BJ (cell line): ENCODE data around the gene ACAA1. TPM values are rescaled to one million over a fixed set of nuclear protein-coding genes. Genes with fewer than 3 reads are reported as not detected.

Source experiments
- CTCF ChIA-PET: fragments of 350-600 bp; formaldehyde crosslinking; extraction: SDS; loops from one replicate; lab custom pipeline; 2021; ENCODE audit warnings: antibody characterized with exemption, inconsistent platforms; lab: Yijun Ruan, JAX
- POLR2A ChIA-PET: fragments of 300-600 bp; sonication (Branson Sonifier 250); formaldehyde crosslinking; extraction: SDS; loops from one replicate; lab custom pipeline; 2021; ENCODE audit warnings: antibody characterized with exemption; lab: Charles Lee
- DNase-seq: peaks from one replicate; pipeline ENCODE4 v3.0.0-alpha.2; 2011; ENCODE audit warnings: low read depth
- H3K27me3 ChIP-seq: 2 replicates; pipeline ENCODE4 v1.6.0; 2011; ENCODE audit warnings: low read length; ENCODE audit not compliant: control insufficient read depth, insufficient read depth
- H3K36me3 ChIP-seq: 2 replicates; pipeline ENCODE4 v1.5.1; 2011; ENCODE audit warnings: low read length; ENCODE audit not compliant: control insufficient read depth, insufficient read depth
- H3K4me3 ChIP-seq: 2 replicates; pipeline ENCODE4 v1.5.1; 2011; ENCODE audit warnings: low read depth, mild to moderate bottlenecking, control low read depth, low read length
- polyA plus RNA-seq: library from polyadenylated mRNA; depleted of rRNA; stranded (reverse); fragments of >200 nt; gene quantifications from 2 replicates; pipeline ENCODE4 v1.2.3, GENCODE V29; 2011
- TF ChIP-seq, protein P1 (sequence below): IDR thresholded peaks from 2 replicates; pipeline ENCODE4 v1.5.1; 2011; ENCODE audit warnings: low read depth, mild to moderate bottlenecking, control low read depth, inconsistent platforms, low read length, moderate library complexity; ENCODE audit not compliant: insufficient read depth

ACAA1 gene
- polyA plus RNA-seq, 1 experiment = 81.8 TPM

GRCh38 chr3:38149708-38150107, 12.8 kb upstream of the ACAA1 start:
- no peak overlapping the region for H3K4me3 ChIP-seq
- no peak for DNase-seq
- ChIA-PET CTCF (no interaction called here), POLR2A (no interaction called here)
- H3K27me3 ChIP-seq = peaks cover 2% of the 10 kb centered on the region; the same call in 1 of the 2 replicates
- TF ChIP-seq, protein P1, sequence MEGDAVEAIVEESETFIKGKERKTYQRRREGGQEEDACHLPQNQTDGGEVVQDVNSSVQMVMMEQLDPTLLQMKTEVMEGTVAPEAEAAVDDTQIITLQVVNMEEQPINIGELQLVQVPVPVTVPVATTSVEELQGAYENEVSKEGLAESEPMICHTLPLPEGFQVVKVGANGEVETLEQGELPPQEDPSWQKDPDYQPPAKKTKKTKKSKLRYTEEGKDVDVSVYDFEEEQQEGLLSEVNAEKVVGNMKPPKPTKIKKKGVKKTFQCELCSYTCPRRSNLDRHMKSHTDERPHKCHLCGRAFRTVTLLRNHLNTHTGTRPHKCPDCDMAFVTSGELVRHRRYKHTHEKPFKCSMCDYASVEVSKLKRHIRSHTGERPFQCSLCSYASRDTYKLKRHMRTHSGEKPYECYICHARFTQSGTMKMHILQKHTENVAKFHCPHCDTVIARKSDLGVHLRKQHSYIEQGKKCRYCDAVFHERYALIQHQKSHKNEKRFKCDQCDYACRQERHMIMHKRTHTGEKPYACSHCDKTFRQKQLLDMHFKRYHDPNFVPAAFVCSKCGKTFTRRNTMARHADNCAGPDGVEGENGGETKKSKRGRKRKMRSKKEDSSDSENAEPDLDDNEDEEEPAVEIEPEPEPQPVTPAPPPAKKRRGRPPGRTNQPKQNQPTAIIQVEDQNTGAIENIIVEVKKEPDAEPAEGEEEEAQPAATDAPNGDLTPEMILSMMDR = no peak
- H3K36me3 ChIP-seq = no peaks in the 10 kb centered on the region

DNA sequence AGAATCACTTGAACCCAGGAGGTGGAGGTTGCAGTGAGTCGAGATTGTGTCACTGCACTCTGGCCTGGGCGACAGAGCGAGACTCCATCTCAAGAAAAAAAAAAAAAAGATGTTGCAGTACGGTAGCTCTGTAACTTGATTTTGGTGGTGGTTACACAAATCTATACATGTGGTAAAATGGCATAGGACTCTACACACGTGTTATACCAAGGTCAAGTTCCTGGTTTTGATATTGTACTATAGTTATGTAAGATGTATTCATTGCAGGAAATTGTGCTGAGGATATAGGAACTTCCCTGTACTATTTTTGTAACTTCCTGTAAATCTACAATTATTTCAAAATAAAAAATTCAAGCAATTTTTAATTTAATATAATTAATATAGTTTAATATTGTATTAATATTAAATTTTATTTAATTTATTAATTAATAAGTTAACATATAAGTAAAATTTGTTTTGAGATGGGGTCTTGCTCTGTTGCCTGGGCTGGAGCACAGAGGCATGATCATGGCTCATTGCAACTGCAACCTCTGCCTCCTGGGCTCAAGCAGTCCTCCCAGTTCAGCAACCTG, 11.5 kb upstream of the ACAA1 start:
- Histone ChIP-seq H3K36me3 (no peaks in the 10 kb centered on the region), H3K4me3 (no peak overlapping the region), H3K27me3 (peaks cover 2% of the 10 kb centered on the region; the same call in 1 of the 2 replicates)
- TF ChIP-seq, protein P1 = no peak
- DNase-seq = no peak
- POLR2A ChIA-PET = no interaction called here
- CTCF ChIA-PET = no interaction called here

- H3K27me3 ChIP-seq = peaks cover 2% of the 10 kb centered on the region; the same call in 1 of the 2 replicates
- no peak overlapping the region for H3K4me3 ChIP-seq
- POLR2A ChIA-PET = no interaction called here
- TF ChIP-seq, protein P1 = no peak
- no peaks in the 10 kb centered on the region for H3K36me3 ChIP-seq
- CTCF ChIA-PET = no interaction called here
- DNase-seq = no peak
Observed at GRCh38 chr3:38147421-38147820, 10.5 kb upstream of the ACAA1 start.

DNA sequence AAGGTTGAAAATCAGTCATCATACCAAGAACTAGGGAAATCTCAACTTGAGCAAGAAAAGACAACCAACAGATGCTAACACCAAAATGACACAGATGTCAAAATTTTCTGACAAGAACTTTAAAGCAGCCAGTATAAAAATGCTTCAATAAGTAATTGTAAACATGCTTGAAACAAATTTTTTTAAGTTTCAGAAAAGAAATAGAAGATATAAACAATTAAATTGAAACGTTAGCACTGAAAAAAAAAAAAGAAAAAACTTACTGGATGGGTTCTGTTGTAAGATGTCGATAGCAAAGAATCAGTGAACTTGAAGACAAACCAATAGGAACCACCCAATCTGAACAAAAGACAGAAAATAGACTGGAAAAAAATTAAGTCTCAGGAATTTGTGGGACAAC, 9.6 kb upstream of the ACAA1 start:
- peaks cover 6% of the 10 kb centered on the region for H3K36me3 ChIP-seq
- no peak overlapping the region for H3K4me3 ChIP-seq
- CTCF ChIA-PET = no interaction called here
- peaks cover 2% of the 10 kb centered on the region; the same call in 1 of the 2 replicates for H3K27me3 ChIP-seq
- POLR2A ChIA-PET = no interaction called here
- DNase-seq = no peak
- TF ChIP-seq, protein P1 = no peak

DNA sequence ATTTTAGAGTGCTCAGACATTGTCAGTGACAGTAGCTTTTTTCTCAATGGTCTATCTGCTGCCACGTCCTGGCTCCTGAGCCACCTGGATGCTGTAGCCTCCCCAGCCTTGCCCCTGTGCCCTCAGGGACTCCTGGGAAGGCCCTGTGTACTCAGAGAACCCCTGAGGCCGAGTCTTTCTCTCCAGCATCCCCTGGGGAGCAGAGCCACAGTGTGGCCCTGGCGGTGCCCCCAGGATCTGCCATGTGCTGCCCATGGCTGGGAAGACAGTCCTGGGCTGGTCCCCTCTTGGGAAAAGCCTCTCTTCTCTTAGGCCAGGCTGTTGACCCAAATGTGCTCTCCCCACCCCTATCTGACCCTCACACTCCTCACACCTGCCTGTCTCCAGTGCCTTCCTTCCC, 6.6 kb upstream of the ACAA1 start:
- ChIA-PET CTCF (no interaction called here), POLR2A (no interaction called here)
- peaks cover 12% of the 10 kb centered on the region for H3K36me3 ChIP-seq
- no peak for DNase-seq
- H3K4me3 ChIP-seq = no peak overlapping the region
- peaks cover 2% of the 10 kb centered on the region; the same call in 1 of the 2 replicates for H3K27me3 ChIP-seq
- TF ChIP-seq, protein P1 = no peak
